NCI-H1048 (cell line): ENCODE data around the gene PPP4R4.
"Not testable (repeated sequence)": the region's sequence is repeated elsewhere in the genome, so short reads cannot be mapped to it uniquely, and the experiment has no call there.

Experiments used
- DNase-seq: peaks from one replicate; lab custom pipeline; 2025; lab: John Stamatoyannopoulos, UW

Gene PPP4R4

DNA sequence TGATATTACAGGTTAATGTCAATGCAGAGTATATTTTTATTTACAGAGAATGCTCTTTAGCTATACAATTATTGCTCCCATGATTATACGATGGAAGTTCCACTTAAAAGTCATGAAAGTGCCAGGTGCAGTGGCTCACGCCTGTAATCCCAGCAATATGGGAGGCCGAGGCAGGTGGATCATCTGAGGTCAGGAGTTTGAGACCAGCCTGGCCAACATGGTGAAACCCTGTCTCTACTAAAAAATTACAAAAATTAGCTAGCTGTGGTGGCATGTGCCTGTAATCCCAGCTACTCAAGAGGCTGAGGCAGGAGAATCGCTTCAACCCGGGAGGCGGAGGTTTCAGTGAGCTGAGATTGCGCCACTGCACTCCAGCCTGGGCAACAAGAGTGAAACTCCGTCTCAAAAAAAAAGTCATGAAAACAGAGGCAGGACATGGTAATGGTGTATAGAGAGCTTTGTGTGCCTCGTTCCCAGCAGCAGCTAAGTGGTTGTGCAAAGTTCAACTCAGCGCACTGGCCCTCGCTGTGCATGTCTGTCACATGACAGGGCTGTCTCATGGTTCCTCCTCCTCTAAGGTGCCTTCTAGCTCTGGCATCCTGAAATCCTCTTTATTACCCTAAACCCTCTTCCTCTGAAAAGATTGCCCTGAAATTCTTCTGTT, 102.9 kb downstream of the PPP4R4 start:
- not testable (repeated sequence) for DNase-seq

DNA sequence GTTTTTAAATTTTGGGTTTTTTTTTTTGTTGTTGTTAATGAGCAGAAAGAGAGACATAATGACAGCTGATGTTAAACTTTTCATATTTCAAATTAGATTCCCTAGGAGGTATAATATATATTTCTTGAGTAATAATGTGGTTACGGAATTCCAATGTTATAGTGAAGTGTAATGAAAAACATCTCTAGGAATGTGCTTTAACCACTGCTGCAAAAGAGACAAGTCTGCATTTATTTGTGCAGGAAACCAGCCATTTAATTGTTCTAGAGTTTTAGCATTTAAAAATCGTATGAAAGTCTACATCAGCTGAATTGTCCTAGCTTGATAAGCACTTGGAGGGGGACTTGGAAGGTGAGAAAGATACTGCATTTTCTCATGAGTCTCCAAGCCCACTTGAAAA, 104.6 kb downstream of the PPP4R4 start:
- DNase-seq = no peak

DNA sequence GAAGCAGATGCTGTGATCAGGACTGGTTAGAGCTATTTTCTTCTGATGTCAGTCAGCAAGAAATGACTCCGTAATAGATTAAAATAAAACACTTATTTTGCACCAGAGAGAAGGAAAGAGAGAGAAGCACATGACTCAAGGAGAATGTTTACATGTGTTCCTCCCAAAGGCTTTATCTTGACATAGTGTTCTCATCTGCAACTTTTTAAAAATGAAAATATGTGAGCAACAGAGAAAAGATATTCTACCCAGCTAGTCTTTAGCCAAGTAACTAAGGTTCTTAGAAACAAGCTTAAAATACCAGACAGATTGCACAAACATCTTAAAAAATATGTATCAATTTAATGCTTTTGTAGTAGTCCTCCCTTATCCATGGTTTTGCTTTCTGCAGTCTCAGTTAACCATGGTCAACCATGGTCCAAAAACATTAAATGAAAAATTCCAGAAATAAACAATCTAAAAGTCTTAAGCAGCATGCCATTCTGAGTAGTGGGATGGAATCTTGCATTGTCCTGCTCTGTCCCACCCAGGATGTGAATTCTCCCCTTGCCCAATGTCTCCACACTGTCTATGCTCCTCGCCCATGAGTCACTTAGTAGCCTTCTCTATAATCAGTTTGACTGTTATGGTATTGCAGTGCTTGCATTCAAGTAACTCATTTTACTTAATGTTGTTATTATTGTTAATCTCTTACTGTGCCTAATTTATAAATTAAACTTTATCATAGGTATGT, 109.0 kb downstream of the PPP4R4 start:
- no peak for DNase-seq

- no peak for DNase-seq
These were observed 110.1 kb downstream of the PPP4R4 start for GRCh38 chr14:94284221-94284620.

DNA sequence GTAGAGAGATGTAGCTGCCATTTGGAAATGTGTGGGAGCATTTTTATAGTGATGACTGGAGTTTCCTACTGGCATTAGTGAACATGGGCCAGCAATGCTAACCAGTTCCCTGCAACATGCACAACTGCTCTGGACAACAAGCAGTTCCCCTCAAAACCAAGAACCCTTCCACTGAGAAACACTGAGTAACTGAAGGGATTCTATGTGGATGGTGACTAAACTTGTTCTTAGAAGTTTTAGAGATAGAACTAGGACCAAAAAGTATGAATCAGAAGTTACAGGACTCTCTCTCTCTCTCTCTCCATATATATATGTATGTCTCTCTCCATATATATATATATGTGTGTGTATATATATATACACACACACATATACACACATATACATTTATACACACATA, 111.0 kb downstream of the PPP4R4 start:
- DNase-seq = no peak

DNA sequence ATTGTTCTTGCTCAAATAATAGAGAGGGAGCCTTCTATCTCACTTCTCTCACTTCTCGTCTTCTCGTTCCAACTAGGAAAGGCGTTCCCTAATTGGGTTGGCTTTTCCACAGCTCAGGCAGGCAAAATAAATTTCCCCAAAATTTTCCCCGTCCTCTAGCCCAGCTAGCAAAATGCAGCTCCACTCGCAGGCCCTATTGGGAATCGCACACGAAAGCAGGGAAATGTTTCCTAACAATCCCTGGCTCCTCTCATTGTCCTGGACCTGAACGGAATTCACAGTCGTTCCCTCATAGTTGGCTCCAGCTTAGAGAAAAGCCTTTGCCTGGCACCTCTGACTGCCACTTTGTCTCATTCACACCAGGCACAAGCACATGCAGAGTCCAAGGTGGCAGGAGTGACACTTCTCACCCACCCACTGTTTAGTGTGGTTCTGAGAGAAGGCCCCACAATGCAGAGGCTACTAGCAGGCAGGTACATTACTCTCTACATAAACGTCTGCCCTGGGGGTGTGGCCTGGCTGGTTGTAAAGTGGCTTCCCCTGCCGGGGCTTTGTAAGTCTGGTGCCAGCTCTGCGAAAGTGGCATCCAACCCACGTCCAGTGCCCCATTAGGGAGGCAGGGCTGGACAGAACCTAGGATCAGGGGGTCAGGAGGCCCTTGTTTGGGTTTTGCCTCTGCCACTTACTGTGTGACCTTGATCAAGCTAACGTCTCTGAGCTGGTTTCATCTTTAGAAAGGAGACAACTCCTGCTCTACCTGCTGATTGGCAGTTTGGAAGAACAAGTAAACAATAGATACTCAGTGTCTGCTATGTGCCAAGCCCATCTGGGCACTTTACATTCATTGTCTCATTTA, 114.7 kb downstream of the PPP4R4 start:
- no peak for DNase-seq

DNA sequence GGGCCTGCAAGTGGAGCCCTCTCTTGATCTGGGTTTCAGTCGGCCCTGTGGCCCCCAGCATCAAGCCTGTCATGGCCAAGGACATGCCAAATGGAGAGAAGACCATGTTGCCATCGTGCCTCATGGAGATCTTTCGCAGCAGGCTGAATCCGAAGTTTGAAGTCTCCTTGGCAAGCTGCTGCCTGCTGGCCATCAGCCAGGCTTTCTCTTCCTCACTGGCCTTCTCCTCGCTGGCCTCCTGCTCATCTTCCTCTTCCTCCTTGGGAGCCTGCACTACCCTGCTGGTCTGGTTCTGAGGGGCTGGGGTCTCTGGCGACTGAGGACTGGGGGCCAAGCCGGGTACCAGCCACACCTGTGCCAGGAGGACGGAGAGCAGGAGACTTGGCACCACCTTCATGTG, 116.1 kb downstream of the PPP4R4 start:
- DNase-seq = no peak

DNA sequence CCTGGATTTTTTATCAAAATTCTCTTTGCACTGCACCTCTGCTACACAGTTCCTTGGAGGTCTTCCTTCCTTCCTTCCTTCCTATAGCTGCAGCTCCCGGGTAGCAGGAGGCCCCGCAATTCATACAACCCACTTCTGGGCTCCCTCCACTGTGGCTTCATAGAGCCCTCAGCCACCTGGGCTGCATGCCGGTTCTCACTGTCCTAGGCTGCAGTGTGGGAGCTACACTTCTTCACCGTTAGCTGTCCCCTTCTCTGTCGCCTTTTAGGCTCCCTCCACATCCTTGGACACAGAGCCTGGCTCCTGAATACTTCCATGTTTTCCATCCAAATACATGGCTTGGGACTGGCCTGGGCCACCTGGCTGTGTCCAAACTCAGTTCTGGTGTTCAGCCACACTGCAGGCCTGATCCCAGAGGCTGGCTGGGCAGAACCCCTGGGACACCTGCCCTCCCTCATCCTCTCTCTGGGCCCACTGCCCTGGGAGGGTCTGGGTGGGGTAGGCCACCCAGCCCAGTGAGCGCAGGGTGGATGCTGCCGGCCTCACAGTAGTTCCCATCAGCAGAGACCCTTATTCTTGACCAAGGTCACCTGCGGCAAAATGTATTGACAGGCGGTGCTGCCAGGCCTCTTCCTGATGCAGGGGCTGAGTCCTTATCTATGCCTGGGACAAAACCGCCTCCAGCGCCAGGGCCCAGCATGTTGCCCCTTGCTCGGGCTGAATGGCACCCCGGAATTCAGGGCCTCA, 117.2 kb downstream of the PPP4R4 start:
- DNase-seq = no peak

- no peak for DNase-seq
These were observed 117.9 kb downstream of the PPP4R4 start for GRCh38 chr14:94291906-94292525.

DNA sequence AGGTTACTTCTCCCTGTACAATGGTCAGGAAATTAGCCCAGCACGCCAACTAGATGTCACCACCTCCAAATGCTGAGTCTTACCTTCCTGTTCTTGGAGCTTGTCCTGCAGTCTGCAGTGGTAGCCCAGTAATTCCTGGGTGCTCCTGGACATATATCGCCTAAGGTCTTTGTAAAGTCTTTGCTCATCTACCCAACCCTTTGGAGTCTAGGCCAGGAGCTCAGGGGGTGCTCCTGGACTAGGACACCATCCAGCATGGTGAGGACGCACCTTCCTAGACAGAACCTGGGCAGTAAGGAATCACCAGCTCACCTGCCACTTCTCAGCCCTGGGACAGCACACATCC, 118.4 kb downstream of the PPP4R4 start:
- no peak for DNase-seq

DNA sequence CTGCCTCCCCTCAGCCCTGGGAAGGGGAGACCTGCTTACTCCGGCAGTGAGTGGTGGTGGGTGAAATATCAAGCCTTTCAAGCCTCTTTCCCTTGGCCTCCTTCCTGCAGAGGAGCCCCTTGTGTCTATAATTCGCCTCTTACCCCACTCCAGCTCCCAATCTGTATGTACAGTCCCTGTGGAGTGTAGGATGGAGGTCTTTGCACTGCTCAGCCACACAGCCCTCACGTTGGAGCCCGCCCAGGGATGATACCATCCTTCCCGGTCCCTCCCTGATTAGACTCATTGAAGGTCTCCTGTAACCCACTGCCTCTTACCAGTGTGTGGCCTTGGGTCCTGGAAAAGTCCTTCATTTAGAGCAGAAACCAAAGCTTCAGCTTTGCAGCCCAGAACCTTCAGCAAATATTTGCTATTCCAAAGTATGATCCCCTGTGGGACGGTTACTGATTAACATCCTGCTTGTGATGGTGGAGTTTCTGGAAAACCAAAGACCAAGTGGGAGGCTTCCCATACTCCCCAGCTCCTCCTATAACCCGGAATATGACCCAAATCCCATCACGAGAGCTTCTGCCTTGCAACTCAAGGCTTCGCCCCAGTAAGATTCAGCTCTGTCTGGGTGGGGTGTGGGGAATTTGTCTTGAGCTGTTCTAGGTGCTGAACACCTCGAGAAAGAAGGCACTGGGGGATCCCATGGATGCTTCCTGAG, 118.9 kb downstream of the PPP4R4 start, which contains the start of gene SERPINA10:
TSS of gene SERPINA10 (minus strand) at position 397 of the 706 bp plus-strand sequence. CDS start 2,675 bp downstream, outside the sequence.
- DNase-seq = no peak

- DNase-seq = no peak
These were observed 119.4 kb downstream of the PPP4R4 start for GRCh38 chr14:94293578-94293924.

GRCh38 chr14:94295360-94296180, 121.4 kb downstream of the PPP4R4 start:
- no peak for DNase-seq

DNA sequence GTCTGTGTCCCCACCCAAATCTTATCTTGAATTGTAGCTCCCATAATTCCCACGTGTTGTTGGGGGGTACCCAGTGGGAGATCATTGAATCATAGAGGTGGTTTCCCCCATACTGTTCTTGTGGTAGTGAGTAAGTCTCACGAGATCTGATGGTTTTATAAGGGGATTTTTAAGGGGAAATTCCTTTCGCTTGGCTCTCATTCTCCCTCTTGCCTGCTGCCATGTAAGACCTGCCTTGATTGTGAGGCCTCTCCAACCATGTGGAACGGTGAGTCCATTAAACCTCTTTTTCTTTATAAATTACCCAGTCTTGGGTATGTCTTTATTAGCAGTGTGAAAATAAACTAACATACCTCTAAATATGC, 122.0 kb downstream of the PPP4R4 start:
- not testable (repeated sequence) for DNase-seq

GRCh38 chr14:94298130-94298529, 124.0 kb downstream of the PPP4R4 start:
- DNase-seq = no peak

DNA sequence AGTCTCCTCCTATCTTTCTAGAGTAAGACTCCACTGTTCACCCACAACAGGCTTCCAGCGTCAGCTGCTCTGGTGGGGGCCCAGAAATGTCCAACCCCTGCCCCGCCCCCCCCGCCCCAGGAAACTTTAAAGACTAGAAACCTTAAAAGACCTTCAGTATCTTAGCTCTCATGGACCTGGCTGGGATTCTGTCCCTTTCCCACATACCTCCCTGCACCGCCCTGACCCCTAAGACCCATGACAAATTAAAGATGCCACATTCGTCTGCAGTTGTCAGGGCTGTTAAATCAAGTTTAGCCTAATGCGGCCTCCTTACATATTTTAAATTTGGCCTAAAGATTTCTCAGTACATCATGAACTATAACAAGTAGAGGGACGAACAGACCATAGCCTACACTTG, 129.0 kb downstream of the PPP4R4 start:
- no peak for DNase-seq

DNA sequence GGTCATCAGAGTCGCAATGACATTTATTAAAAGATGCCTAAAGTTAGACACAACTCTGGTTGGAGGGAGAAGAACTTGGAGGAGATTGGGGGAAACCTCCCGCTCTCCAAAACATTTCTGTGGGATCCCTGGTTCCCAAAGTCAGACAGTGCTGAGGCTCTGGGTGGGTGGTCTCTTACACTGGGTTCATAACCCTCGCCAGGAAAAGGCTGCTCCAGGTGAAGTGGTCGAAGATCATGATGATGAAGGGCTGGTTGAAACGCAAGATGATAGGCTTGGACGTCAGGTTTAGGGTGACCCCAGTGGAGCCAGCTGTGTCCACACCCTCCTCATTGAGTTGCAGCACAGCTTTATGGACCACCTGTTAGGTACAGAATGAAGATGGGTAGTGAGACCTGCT, 130.1 kb downstream of the PPP4R4 start:
- no peak for DNase-seq

DNA sequence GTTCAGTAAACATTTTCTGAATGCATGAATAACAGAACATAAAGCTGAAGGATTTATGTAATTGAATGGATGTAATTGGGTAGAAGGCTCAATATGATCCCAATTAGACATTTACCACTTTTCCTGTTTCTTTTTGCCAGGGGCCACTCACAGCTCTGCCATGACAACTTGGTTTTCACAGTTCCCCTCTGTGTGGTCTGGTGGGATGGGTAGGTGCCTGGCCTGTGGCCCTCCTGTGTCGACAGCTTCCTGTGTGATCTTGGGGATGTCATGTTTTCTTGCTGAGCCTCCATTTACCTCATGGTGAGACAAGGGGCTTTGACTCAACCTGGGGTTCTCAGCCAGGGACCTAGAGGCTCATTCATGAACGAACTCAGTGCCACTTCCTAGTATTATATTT, 131.5 kb downstream of the PPP4R4 start:
- no peak for DNase-seq

DNA sequence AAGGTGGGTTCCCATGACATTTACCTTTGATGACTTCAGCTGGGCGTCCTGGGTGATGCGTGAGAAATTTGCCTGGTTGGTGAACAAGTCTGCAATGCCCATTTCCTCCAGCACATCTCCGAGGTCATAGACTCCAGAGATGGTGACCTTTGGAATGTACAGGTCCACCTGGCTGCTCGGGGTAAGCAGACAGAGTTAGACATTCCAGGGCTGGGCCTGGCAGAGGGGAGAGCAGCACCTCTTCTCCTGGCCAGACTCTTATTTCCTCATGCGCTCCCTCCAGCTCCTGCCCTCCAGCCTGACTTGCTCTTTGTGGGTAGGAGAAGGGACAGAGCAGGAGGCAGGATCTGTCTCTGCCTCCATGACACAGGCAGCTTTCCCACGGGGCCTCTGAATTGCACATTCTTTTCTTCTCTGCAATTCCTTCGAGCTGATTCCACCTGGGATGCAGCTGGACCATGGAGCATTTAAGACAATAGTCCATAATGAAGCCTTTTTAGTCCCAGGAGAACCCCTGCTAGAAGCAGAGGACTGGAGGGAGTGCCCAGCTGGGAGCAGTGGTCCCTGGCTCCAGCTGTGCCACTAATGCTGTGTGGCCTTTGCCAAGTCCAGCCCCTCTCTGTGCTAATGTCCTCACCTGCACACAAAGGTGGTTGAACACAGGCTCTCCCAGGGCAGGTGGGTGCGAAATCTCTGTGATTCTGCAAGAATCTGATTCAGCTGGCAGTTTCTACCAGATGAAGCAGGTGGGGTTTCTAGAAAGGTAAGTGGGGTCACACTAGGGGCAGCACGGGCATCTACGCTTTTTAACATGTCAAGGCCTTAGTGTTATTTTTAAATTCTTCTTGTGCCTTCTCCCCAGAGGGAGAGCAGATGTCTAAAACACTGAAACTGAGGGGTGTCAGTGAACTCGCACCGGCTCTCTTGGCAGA, 132.2 kb downstream of the PPP4R4 start:
- DNase-seq = no peak
